HepG2 (cell line): ENCODE results near the gene RUSF1. TPM values are rescaled to one million over a fixed set of nuclear protein-coding genes. Genes with fewer than 3 reads are reported as not detected.

ENCODE experiments used
- ADNP ChIP-seq: sonication (generic); formaldehyde crosslinking; IDR thresholded peaks from 2 replicates; pipeline ENCODE4 v1.4.0; 2020; ENCODE audit warnings: missing genetic modification reagents
- ATM ChIP-seq: fragments of 450-650 bp; IDR thresholded peaks from 2 replicates; pipeline ENCODE4 v1.7.1; 2017; ENCODE audit warnings: mild to moderate bottlenecking, borderline replicate concordance
- IRX3 ChIP-seq: sonication (generic); formaldehyde crosslinking; IDR thresholded peaks from 2 replicates; pipeline ENCODE4 v1.8.1; 2023; ENCODE audit warnings: mild to moderate bottlenecking, low read depth, missing genetic modification reagents, borderline replicate concordance
- KAT2B ChIP-seq: fragments of 150-350 bp; IDR thresholded peaks from 2 replicates; pipeline ENCODE4 v1.6.1; 2014; ENCODE audit warnings: low read depth, low read length, borderline replicate concordance
- MEIS1 ChIP-seq: sonication (generic); formaldehyde crosslinking; IDR thresholded peaks from 2 replicates; pipeline ENCODE4 v1.9.0; 2021; ENCODE audit warnings: mild to moderate bottlenecking, missing genetic modification reagents, moderate library complexity, borderline replicate concordance
- MTA1 ChIP-seq: sonication (generic); formaldehyde crosslinking; IDR thresholded peaks from 2 replicates; pipeline ENCODE4 v1.4.0; 2020; ENCODE audit warnings: missing genetic modification reagents, mild to moderate bottlenecking, borderline replicate concordance
- PAF1 ChIP-seq: IDR thresholded peaks from 2 replicates; pipeline ENCODE4 v1.6.1; 2016; ENCODE audit warnings: missing genetic modification reagents, missing compliant biosample characterization
- SALL2 ChIP-seq: sonication (generic); formaldehyde crosslinking; IDR thresholded peaks from 2 replicates; pipeline ENCODE4 v1.8.1; 2023; ENCODE audit warnings: mild to moderate bottlenecking, missing genetic modification reagents, inconsistent platforms
- STAT5B ChIP-seq: sonication (generic); formaldehyde crosslinking; IDR thresholded peaks from 2 replicates; pipeline ENCODE4 v1.4.0; 2020; ENCODE audit warnings: missing genetic modification reagents
- TAF15 ChIP-seq: fragments of 200-400 bp; formaldehyde crosslinking; IDR thresholded peaks from one replicate; pipeline ENCODE4 v1.6.1; 2018; ENCODE audit warnings: mild to moderate bottlenecking, low read depth, low read length; ENCODE audit not compliant: poor library complexity, severe bottlenecking
- TARDBP ChIP-seq: sonication (generic); formaldehyde crosslinking; IDR thresholded peaks from 2 replicates; pipeline ENCODE4 v1.8.0; 2022; ENCODE audit warnings: mild to moderate bottlenecking, missing genetic modification reagents
- ZNF205 ChIP-seq: IDR thresholded peaks from 2 replicates; pipeline ENCODE4 v1.6.1; 2018; ENCODE audit warnings: missing biosample characterization, missing genetic modification reagents
- ZNF280B ChIP-seq: sonication (generic); formaldehyde crosslinking; IDR thresholded peaks from 2 replicates; pipeline ENCODE4 v1.5.0; 2020; ENCODE audit warnings: missing genetic modification reagents, mild to moderate bottlenecking, borderline replicate concordance
- ZNF282 ChIP-seq: fragments of 450-650 bp; IDR thresholded peaks from 2 replicates; pipeline ENCODE4 v1.6.1; 2018; ENCODE audit not compliant: partially characterized antibody
- ZNF326 ChIP-seq: sonication (generic); formaldehyde crosslinking; IDR thresholded peaks from 2 replicates; pipeline ENCODE4 v1.4.0; 2020; ENCODE audit warnings: missing genetic modification reagents, borderline replicate concordance
- ZNF335 ChIP-seq: sonication (generic); formaldehyde crosslinking; IDR thresholded peaks from 2 replicates; pipeline ENCODE4 v1.4.0; 2020; ENCODE audit warnings: missing genetic modification reagents
- ZNF407 ChIP-seq: sonication (generic); formaldehyde crosslinking; IDR thresholded peaks from one replicate; pipeline ENCODE4 v1.5.1; 2020; ENCODE audit warnings: mild to moderate bottlenecking, missing genetic modification reagents; ENCODE audit errors: not compliant biosample characterization
- ZNF709 ChIP-seq: sonication (generic); formaldehyde crosslinking; IDR thresholded peaks from 2 replicates; pipeline ENCODE4 v1.5.0; 2020; ENCODE audit warnings: mild to moderate bottlenecking, missing genetic modification reagents
- ZNF792 ChIP-seq: IDR thresholded peaks from 2 replicates; pipeline ENCODE4 v1.6.1; 2016
- polyA plus RNA-seq, 8 experiments: library from polyadenylated mRNA; depleted of rRNA in 3 of 8; stranded (reverse) in 7 of 8; unstranded in 1 of 8; fragments of >200 nt; fragmentation: Illumina TruSeq in 4 of 8; extraction: Trizol in 4 of 8; gene quantifications; 2 replicates each; pipeline versions ENCODE4 v1.2.1 to v1.2.3, GENCODE V29; 2011 to 2016; ENCODE audit warnings: low read depth in 4 of 8, missing spikeins in 1 of 8, mixed read lengths in 1 of 8; ENCODE audit not compliant: insufficient read depth in 1 of 8
- total RNA-seq, 5 experiments: library from RNA; depleted of rRNA; stranded (reverse); fragments of >200 nt; fragmentation: Illumina TruSeq; extraction: Trizol; gene quantifications; 2 replicates each; pipeline ENCODE4 v1.2.3, GENCODE V29; 2016; ENCODE audit warnings: low read depth in 1 of 5

RUSF1 gene
- total and polyA plus RNA-seq, 2 of the 13 experiments (the other 11 are each of a cell fraction or from before 2014, with no cell fraction given), result 40.8 to 50.2 TPM

- TF ChIP-seq ZNF407 (CRISPR knock-in tag) (peak; percentile 30), KAT2B (no peak), ZNF282 (no peak), MEIS1 (CRISPR knock-in tag) (peak; percentile 78; the same call in 1 of the 2 replicates), IRX3 (CRISPR knock-in tag) (peak; percentile 77; the same call in 1 of the 2 replicates), PAF1 (no peak), ZNF792 (no peak; the same call in 1 of the 2 replicates), SALL2 (no peak; the same call in 1 of the 2 replicates), ZNF709 (no peak), STAT5B (CRISPR knock-in tag) (no peak), ATM (no peak), MTA1 (CRISPR knock-in tag) (peak; percentile 89), ZNF280B (CRISPR knock-in tag) (peak; percentile 62; the same call in 1 of the 2 replicates), ZNF335 (CRISPR knock-in tag) (no peak), ZNF326 (no peak), ADNP (no peak), ZNF205 (no peak; the same call in none of the 2 replicates), TARDBP (no peak; the same call in 1 of the 2 replicates), TAF15 (peak; percentile 45)
Observed at GRCh38 chr16:31477220-31478216, 30.7 kb downstream of the RUSF1 start (continued).
